Dendritic cell treated with granulocyte-macrophage colony-stimulating factor and Interleukin-4, amounts not matched to agents 40 ng/mL and 50 ng/mL, for 4 days (primary cell): Measurements from ENCODE around the gene JARID2.

ENCODE experiments used
- H3K27ac Mint-ChIP-seq: one replicate; pipeline ENCODE4 v1.8.0; 2022; ENCODE audit warnings: mild to moderate bottlenecking, mixed read lengths
- H3K27me3 Mint-ChIP-seq: one replicate; pipeline ENCODE4 v1.8.0; 2022; ENCODE audit warnings: mild to moderate bottlenecking, mixed read lengths
- H3K36me3 Mint-ChIP-seq: one replicate; pipeline ENCODE4 v1.8.0; 2022; ENCODE audit warnings: low read depth, mixed read lengths
- H3K4me1 Mint-ChIP-seq: one replicate; pipeline ENCODE4 v1.8.0; 2022; ENCODE audit warnings: low read depth, mixed read lengths
- H3K4me3 Mint-ChIP-seq: one replicate; pipeline ENCODE4 v1.8.0; 2022; ENCODE audit warnings: mild to moderate bottlenecking, moderate library complexity, mixed read lengths
- H3K9me3 Mint-ChIP-seq: one replicate; pipeline ENCODE4 v1.8.0; 2022; ENCODE audit warnings: mixed read lengths
- intact Hi-C: fragments of 100-400 bp; cut with micrococcal nuclease; formaldehyde crosslinking; loops from one replicate; pipeline ENCODE4 v1.15.0; 2022

JARID2 gene

DNA sequence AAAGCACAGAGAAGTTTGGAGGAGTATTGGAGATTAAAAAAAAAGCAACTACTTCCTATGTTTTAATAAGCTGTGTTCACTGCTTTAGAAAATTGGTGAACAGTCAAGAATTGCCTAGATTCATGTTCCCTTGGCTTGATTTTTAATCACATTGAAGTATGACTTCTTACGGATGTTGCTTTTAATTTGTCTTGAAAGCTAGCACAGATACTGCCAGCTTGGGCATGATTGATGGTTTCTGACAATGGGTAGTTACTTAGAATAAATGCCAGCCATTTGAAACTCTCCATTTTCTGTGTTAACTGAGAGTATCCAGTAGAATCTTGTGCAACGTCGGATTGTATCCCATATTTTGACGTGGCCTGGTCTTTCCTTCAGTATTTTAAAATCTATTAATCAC lies 239.0 kb downstream of the JARID2 start:
- Mint-ChIP-seq H3K27me3 (no peaks in the 10 kb centered on the region), H3K4me3 (no peak overlapping the region), H3K9me3 (no peaks in the 10 kb centered on the region), H3K4me1 (peaks cover 84% of the 10 kb centered on the region), H3K27ac (peak overlapping the region; percentile 79), H3K36me3 (peaks cover 41% of the 10 kb centered on the region)
- intact Hi-C loops = no loop called here

DNA sequence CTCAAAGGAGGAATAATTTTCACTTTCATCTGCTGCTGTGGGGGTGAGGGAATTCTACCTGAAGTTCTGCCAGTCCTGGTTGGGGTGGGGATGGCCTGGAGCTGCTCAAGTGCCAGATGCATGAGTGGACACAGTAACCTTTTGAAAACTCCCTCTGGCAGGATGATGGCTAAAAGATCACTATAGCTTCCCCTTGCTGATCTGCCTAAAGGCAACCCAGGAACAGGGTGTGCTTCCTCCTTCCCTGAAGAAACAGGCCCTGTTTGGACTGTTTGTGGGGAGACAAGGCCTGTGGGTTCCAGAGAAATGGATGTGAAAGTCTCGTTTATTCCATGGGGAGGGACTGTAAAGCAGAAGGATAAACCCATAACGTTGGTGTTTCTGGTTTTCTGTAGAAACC lies 240.1 kb downstream of the JARID2 start:
- intact Hi-C loops = no loop called here
- Mint-ChIP-seq H3K9me3 (no peaks in the 10 kb centered on the region), H3K27ac (peak overlapping the region; percentile 79), H3K4me1 (peaks cover 83% of the 10 kb centered on the region), H3K36me3 (peaks cover 51% of the 10 kb centered on the region), H3K27me3 (no peaks in the 10 kb centered on the region), H3K4me3 (peak overlapping the region; percentile 42)

DNA sequence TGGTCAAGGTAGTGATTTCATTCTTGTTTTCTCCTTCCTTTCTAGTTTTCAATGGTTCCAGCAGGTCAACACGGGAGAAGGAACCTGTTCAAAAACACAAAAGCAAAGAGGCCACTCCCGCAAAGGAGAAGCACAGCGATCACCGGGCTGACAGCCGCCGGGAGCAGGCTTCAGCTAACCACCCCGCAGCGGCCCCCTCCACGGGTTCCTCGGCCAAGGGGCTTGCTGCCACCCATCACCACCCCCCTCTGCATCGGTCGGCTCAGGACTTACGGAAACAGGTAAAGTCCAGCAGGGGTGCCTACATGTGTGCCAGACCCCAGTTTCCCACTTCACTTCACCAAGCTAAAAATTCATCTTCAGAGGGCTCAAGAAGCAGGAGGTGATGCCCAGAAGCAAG lies 241.4 kb downstream of the JARID2 start:
- H3K27me3 Mint-ChIP-seq = no peaks in the 10 kb centered on the region
- H3K36me3 Mint-ChIP-seq = peaks cover 56% of the 10 kb centered on the region
- peaks cover 85% of the 10 kb centered on the region for H3K4me1 Mint-ChIP-seq
- no peak overlapping the region for H3K4me3 Mint-ChIP-seq
- H3K9me3 Mint-ChIP-seq = no peaks in the 10 kb centered on the region
- intact Hi-C loops = no loop called here
- peak overlapping the region; percentile 79 for H3K27ac Mint-ChIP-seq

DNA sequence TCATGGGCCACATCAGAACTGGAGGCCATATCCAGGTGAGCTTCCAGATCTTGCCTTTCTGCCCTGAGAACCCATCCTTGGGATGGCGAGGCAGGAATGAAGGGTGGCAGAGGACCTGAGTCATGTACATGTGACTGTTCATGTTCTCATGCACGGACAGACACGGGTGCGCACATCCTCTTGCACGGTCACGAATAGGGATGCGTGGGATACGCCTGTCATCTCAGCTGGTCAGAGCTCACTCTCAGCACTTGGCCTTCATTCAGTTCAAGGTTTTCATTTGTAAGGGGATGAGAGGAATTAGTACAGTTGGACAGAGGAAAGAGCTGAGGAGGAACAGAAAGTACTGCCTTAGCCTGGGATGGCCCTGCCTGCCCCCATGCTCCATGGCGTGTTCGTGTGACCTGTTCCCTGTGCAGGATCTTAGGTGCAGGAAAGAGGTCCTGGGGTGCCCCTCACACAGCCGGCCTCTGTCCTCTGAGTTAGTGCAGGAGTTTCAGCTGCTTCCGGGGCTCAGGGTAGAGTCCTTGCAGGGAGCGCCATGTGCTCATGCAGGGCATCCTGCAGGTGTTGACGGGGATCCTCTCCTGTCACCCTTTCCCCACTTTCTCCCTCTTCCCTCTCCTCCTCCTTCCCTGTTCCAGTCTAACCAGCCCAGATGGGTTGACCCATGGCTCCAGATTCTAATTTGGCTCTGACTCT lies 243.5 kb downstream of the JARID2 start:
- Mint-ChIP-seq H3K36me3 (peaks cover 71% of the 10 kb centered on the region), H3K9me3 (no peaks in the 10 kb centered on the region), H3K27ac (peak overlapping the region; percentile 79), H3K4me1 (peaks cover 80% of the 10 kb centered on the region), H3K27me3 (no peaks in the 10 kb centered on the region), H3K4me3 (no peak overlapping the region)
- intact Hi-C loops = no loop called here

DNA sequence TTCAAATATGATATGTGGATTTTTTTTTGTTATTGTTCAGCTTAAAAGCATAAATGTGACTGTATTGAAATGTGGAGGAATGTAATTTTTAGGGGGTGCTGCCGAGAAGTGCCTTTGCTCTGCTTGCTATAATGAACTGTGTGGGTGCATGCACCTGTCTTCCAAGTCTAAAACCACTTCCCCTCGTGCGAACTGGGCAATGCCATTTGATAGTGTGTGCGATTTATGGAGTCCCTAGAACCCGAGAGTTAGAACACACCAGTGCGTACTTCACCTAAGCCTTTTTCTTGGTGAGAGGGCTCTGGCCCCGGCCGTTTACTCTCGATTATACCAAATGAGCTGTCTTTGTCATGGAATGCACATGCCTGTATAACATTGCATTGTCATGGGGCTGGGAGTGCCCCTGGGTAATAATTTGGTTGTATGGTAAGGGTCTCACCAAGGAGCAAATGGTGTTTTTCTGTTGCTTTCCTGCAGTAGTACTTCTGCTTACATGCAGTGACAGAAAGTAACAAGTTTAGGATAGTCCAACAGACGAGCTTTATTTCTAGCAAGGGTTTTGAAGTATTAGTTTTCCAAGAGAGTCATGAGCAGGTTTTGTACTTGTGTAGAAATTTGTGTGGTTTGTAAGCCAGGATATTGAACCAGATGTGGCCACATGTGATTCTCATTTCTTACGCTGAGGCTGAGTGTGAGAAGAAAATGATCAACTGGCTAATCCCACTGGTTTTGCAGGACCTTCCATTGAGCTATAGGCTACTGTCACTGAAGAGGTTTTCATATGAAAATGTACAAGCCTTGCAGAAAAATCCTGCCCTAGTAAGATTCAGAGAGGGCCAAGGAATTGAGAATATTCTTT lies 244.6 kb downstream of the JARID2 start:
- H3K9me3 Mint-ChIP-seq = no peaks in the 10 kb centered on the region
- H3K36me3 Mint-ChIP-seq = peaks cover 82% of the 10 kb centered on the region

DNA sequence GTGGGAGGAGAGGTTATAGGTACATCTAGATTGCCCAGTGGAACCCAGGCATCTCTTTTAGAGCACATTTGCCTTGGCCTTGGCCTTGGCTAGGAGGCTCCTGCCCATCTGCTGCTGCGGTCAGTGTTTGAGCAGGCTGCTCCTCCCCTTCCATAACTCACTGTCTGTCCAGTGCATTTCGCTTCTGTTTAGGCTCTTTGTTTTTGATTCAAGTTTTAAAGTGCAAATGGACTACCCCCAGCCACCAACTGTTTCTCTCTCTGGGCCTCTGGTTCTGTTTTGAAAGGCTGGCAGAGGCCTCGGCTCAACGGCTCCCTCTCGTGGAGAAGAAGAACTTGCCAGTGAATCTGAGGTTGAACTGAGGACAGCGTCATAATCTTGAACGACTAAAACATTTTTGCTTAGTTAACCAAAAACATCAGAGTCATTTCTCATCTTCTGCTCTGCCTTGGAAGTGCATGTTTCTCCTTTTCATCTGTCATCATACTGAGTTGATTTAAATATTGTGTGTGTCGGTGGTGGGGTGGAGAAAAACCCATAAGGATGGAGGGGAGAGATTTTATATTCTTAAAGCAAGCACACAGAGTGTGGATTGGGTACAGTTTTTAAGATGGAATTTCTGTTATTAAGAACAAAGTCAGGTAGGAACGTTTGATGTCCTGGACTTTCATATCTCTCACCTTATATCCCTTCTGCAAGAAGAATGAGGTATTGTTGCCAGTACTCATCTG lies 245.6 kb downstream of the JARID2 start:
- Mint-ChIP-seq H3K27me3 (no peaks in the 10 kb centered on the region), H3K4me1 (peaks cover 70% of the 10 kb centered on the region), H3K4me3 (no peak overlapping the region), H3K9me3 (no peaks in the 10 kb centered on the region), H3K27ac (peak overlapping the region; percentile 66), H3K36me3 (peaks cover 91% of the 10 kb centered on the region)
- intact Hi-C loops = loop anchor here (2.0 to 5.0 kb wide), 3 partner anchors 17 to 239 kb away; no protein-coding TSS in a partner anchor

More for the DNA sequence above, 244.6 kb downstream of the JARID2 start:
- Mint-ChIP-seq H3K4me3 (no peak overlapping the region), H3K4me1 (peaks cover 77% of the 10 kb centered on the region), H3K27ac (peak overlapping the region; percentile 79), H3K27me3 (no peaks in the 10 kb centered on the region)
- intact Hi-C loops = loop anchor here (2.0 to 5.0 kb wide), 3 partner anchors 16 to 238 kb away; no protein-coding TSS in a partner anchor

DNA sequence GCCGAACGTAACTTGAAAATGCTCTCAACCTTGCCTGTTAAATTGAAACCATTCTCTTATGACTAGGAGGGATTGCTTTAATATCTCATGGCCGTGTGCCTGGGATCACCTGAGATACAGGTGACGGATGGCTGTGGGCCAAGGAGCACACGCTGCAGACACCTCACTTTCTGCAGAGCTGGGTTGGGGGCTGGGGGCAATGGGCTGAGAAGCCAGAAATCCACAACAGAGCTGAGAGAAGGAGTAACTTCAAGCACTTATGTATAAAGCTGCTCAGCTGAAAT lies 246.1 kb downstream of the JARID2 start:
- Mint-ChIP-seq H3K36me3 (peaks cover 92% of the 10 kb centered on the region), H3K4me1 (peaks cover 65% of the 10 kb centered on the region), H3K9me3 (no peaks in the 10 kb centered on the region), H3K4me3 (no peak overlapping the region), H3K27me3 (no peaks in the 10 kb centered on the region), H3K27ac (peak overlapping the region; percentile 66)
- intact Hi-C loops = loop anchor here (2.0 to 5.0 kb wide), 3 partner anchors 17 to 240 kb away; no protein-coding TSS in a partner anchor

DNA sequence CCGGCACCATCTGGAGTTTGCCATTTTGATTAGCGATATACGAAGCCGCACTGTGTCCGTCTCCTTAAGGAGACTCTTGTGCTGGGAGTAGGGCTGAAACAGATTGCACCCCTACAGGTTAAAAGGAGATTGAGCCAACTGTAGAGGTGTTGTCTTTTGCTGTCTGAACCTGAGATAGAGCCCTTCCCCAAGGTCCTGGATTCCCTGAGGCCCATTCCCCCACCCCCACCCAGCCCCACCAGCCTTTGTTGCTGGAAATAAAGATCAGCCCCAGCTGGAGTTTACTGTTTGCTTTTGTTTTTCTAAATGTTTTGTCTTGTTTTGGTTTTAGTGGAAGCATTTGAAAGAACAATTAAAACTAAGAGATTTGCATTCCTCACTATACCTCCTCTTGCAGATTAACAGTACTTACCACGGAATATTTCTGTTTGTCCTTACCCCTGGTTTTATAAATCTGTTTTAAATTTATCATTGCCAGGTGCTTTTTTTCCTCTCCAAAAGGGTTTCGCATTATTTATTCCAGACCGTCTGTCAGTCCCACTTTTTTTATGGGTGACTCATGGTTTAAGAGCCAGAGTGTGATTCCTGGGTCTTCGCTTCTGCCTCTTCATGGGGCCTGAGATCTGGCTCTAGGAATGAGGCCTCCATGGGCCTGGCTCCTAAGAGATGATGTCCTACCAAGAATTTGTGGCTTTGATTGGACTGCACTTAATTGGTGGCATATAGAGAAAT lies 247.7 kb downstream of the JARID2 start:
- H3K4me3 Mint-ChIP-seq = no peak overlapping the region
- peaks cover 92% of the 10 kb centered on the region for H3K36me3 Mint-ChIP-seq
- no peaks in the 10 kb centered on the region for H3K9me3 Mint-ChIP-seq
- peak overlapping the region; percentile 15 for H3K27ac Mint-ChIP-seq
- H3K4me1 Mint-ChIP-seq = peaks cover 61% of the 10 kb centered on the region
- no peaks in the 10 kb centered on the region for H3K27me3 Mint-ChIP-seq
- intact Hi-C loops = loop anchor here (5.0 kb wide), 2 partner anchors 129 to 241 kb away; no protein-coding TSS in a partner anchor

DNA sequence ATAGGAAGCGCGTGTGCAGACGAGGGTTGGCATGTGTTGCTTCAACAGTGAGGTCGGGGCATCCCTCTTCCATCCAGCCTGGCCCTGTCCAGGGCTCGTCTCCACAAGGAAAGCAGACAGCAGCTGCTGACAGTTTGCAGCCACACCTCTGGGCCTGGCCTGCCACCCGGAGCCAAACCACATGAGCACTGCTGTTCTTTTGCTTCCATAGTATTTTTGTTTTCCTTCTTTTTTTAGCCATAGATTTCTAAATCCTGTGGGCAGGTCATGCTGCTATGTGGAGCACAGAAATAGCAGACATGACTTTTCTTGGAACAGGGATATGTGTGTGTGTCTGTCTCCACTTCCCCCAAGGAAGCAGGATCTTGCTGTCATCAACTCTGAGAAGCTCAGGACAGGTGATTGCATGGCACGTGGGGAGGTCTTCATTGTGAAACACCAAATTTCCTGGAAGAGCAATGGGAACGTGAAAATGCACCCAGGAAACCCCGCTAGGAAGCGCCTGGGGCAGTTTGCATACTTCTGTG lies 249.6 kb downstream of the JARID2 start:
- H3K4me1 Mint-ChIP-seq = peaks cover 59% of the 10 kb centered on the region
- no peak overlapping the region for H3K4me3 Mint-ChIP-seq
- intact Hi-C loops = no loop called here

DNA sequence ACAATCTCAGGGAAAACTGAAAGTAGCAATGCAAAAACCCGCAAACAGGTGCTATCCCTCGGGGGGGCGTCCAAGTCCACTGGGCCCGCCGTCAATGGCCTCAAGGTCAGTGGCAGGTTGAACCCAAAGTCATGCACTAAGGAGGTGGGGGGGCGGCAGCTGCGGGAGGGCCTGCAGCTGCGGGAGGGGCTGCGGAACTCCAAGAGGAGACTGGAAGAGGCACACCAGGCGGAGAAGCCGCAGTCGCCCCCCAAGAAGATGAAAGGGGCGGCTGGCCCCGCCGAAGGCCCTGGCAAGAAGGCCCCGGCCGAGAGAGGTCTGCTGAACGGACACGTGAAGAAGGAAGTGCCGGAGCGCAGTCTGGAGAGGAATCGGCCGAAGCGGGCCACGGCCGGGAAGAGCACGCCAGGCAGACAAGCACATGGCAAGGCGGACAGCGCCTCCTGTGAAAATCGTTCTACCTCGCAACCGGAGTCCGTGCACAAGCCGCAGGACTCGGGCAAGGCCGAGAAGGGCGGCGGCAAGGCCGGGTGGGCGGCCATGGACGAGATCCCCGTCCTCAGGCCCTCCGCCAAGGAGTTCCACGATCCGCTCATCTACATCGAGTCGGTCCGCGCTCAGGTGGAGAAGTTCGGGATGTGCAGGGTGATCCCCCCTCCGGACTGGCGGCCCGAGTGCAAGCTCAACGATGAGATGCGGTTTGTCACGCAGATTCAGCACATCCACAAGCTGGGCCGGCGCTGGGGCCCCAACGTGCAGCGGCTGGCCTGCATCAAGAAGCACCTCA lies 250.7 kb downstream of the JARID2 start:
- Mint-ChIP-seq H3K36me3 (peaks cover 94% of the 10 kb centered on the region), H3K9me3 (no peaks in the 10 kb centered on the region), H3K4me1 (peaks cover 60% of the 10 kb centered on the region), H3K27ac (peak overlapping the region; percentile 15), H3K4me3 (no peak overlapping the region), H3K27me3 (no peaks in the 10 kb centered on the region)
- intact Hi-C loops = no loop called here

More for the DNA sequence above, 249.6 kb downstream of the JARID2 start:
- Mint-ChIP-seq H3K27me3 (no peaks in the 10 kb centered on the region), H3K36me3 (peaks cover 92% of the 10 kb centered on the region), H3K9me3 (no peaks in the 10 kb centered on the region), H3K27ac (peak overlapping the region; percentile 15)

DNA sequence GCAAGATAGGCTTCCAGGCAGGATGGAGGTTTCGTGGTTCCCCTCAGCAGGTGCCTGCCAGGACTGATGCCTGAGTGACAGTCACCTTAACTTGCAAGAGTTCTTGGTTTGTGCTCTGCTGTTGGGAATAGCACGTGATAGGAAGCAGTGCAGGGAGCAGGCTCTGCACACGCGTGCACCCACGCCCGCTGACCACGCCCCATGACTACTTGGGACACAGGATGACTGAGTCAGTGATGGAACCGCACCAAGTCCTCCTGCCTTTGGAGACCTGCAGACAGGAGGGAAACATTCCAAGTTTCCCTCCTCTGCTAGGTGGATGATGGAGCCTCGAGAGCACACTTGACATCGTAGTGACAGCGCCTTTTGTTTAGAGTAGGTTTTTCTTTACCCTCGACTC lies 252.8 kb downstream of the JARID2 start:
- H3K9me3 Mint-ChIP-seq = no peaks in the 10 kb centered on the region
- H3K36me3 Mint-ChIP-seq = peaks cover 99% of the 10 kb centered on the region
- intact Hi-C loops = no loop called here
- H3K27ac Mint-ChIP-seq = peak overlapping the region; percentile 33
- H3K4me1 Mint-ChIP-seq = peaks cover 59% of the 10 kb centered on the region
- no peaks in the 10 kb centered on the region for H3K27me3 Mint-ChIP-seq
- no peak overlapping the region for H3K4me3 Mint-ChIP-seq

DNA sequence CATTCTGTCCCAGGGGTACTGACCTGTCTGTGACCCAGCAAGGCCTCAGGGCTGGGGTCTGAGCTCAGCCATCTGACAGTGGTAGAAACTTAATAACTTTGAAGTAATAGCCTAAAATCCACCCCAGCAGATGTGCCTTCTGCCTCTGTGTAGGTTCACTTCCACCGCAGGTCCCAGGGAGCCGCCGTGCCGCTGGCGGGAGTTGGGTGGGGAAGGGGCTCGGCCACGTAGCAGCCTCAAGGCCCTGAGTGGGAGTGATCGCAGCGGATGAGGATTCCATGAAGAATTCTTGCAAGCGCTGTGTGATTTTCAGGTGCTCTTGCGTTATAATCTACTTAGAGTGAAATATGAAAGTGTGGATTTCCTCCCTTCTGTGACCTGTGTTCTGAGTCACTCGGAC lies 253.3 kb downstream of the JARID2 start:
- H3K27ac Mint-ChIP-seq = peak overlapping the region; percentile 33

More for the DNA sequence above, 253.3 kb downstream of the JARID2 start:
- Mint-ChIP-seq H3K4me3 (no peak overlapping the region), H3K36me3 (peaks cover 99% of the 10 kb centered on the region), H3K4me1 (peaks cover 64% of the 10 kb centered on the region), H3K27me3 (no peaks in the 10 kb centered on the region), H3K9me3 (no peaks in the 10 kb centered on the region)
- intact Hi-C loops = no loop called here
